Right hindlimb (tissue), 1 donor: ENCODE results near the gene AKR7A2.
A peak's percentile ranks its signal among the peaks of the same experiment; 100 is the strongest.
"Not testable (repeated sequence)": the region's sequence is repeated elsewhere in the genome, so short reads cannot be mapped to it uniquely, and the experiment has no call there.

Source experiments
- DNase-seq: peaks from one replicate; pipeline ENCODE4 v3.0.0-alpha.2; 2018

Gene AKR7A2

GRCh38 chr1:19294638-19295037 is 17.3 kb downstream of the AKR7A2 start:
- DNase-seq = no peak

DNA sequence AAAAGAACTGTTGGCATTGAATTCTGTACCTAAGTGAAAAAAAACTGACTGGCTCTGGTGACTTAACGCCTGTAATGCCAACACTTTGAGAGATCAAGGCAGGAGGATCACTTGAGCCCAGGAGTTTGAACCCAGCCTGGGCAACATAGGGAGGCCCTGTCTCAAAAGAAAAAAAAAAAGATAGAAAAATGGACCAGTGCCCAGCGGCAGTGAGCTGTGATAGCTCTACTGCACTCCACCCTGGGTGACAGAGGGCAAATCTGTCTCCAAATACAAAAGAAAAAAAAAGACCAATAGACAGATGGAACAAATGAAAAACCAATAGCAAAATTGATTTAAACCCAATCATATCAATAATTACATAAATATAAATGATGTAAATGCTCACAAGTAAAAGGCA is 22.7 kb downstream of the AKR7A2 start:
- DNase-seq = no peak

DNA sequence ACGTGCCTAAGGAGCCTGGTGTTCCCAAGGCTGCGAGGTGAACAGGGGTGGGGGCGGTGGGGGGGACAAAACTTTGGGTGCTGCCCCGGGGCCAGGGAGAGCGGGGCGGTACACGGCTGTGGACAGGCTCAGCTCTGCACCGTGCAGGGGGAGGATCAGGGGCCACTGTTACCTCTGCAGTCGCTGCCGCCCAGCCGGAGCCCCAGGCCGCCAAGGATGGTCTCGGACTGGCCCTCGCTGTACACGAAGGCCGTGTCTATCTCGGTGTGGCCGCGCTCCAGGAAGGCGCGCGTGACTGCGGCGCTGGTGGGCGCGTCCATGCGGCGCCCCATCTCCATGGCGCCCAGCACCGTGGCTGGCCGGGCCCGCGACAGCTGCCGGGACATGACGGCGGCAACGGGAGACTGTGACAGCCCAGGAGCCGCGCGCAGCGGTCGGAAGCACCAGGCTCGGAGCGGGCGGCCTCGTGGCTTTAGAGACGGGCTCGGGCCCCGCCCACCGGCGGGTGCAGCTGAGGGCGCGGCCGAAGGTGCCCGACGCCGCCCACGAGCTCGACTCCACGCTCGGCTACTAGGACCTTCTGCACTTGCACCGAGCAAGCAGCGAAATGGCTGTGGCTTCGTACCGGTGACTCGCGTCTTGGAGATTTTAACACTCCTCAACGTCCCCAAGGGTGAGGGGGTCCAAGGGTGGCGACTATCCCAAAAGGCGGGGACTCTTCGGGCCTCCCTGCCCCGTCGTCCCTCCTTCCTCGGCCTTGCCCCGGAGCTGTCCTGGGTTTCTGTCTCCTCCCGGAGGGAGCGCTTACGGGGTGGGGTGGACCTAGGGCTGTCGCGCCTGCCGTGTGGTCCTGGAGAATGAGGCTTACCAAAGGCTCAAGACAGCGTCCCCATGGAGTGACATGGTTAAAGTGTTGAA is 23.4 kb downstream of the AKR7A2 start, which contains the start of gene AKR7A3:
Gene AKR7A3, minus strand, starts transcription at position 447 of the 918 bp plus-strand sequence. Its CDS starts 61 bp downstream, at position 386.
- peak; percentile 39 for DNase-seq

- no peak for DNase-seq
Observed at GRCh38 chr1:19287436-19288185, 24.3 kb downstream of the AKR7A2 start.

GRCh38 chr1:19285807-19286206 is 26.1 kb downstream of the AKR7A2 start:
- not testable (repeated sequence) for DNase-seq

- not testable (repeated sequence) for DNase-seq
Observed at GRCh38 chr1:19285366-19285765, 26.6 kb downstream of the AKR7A2 start.

DNA sequence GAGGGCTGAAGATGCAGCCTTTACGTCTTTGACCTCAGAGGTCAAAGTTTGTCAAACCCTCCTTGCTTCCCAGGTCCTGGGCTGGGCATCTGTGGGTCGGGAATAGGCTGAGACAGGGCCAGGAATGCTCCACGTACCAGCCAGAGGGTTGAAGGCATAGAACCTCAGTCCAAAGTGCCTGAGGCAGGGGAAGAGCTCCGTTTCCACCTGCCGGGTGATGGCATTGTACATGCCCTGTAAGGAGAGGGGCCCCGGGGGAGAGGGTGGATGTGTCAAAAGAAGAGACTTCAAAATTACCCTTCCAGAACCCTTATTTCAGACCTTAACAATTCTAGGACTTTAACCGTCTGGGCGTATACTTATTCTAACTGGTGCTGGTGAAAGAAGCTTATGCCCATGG is 27.1 kb downstream of the AKR7A2 start:
- no peak for DNase-seq

DNA sequence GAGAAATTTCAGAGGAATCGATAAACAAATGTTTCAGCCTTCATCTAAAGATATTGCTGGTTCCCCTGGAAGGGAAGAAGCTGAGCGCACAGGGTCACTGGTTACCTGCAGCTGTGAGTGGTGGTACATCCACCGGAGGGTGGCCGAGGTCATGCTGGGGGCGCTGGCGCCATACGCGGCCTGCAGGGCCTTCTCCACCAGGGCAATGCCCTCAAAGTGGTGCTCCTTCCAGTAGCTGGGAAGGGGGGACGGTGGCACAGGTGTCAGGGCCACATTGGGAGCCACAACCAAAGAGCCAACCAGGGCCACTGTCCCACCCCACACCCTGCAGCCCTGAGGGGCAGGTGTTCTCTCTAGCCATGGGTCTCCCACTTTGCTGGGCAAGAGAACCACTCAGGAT is 28.1 kb downstream of the AKR7A2 start:
- DNase-seq = no peak

GRCh38 chr1:19274636-19275035 is 37.3 kb downstream of the AKR7A2 start:
- DNase-seq = no peak

DNA sequence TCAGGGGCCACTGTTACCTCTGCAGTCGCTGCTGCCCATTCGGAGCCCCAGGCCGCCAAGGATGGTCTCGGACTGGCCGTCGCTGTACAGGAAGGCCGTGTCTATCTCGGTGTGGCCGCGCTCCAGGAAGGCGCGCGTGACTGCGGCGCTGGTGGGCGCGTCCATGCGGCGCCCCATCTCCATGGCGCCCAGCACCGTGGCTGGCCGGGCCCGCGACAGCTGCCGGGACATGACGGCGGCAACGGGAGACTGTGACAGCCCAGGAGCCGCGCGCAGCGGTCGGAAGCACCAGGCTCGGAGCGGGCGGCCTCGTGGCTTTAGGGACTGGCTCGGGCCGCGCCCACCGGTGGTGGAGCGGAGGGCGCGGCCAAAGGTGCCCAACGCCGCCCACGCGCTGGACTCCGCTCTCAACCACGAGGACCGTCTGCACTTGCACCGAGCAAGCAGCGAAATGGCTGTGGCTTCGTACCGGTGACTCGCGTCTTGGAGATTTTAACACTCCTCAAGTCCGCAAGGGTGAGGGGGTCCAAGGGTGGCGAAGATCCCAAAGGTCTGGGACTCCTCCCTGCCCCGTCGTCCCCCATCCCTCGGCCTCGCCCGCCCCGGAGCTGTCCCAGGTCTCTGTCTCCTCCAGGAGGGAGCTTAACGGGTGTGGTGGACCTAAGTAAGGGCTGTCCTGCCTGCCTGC is 38.0 kb downstream of the AKR7A2 start:
- DNase-seq = not testable (repeated sequence)

- DNase-seq = no peak
Observed at GRCh38 chr1:19273106-19273843, 38.7 kb downstream of the AKR7A2 start.

DNA sequence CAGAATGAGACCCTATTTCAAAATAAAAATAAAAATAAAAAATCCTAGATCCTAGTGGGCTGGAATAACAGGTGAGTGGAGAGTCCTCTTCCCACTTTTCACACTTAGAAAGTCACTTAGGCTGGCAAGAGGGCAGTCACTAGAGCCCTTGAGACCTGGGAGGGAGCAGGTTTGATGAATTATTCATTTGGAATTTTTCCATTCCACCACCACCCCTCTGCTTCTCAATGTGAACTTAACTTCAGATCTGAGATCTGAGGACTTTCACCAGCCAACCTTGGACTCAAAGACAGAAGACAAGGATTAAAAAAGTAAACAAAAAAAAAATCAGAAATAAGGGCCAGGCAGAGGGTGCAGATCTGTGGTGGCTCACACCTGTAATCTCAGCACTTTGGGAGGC is 39.9 kb downstream of the AKR7A2 start:
- no peak for DNase-seq

DNA sequence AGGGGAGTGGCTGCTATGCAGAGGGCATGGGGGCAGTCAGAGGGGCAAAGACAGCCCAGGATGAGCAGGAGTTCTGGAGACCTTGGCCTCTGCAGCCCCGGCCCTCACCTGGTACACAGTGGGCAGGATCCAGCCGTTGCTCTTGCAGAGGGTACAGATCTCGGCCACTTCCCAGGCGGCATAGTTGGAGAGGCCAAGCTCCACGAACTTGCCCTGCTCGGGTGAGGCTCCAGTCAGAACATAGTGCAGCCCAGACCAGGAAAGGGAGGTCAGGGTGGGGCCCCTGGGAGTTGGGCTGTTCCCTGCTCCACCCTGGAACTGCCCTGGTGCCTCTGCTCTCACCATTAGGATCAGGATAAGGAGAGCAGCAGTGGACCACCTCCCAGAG is 41.6 kb downstream of the AKR7A2 start:
- not testable (repeated sequence) for DNase-seq

DNA sequence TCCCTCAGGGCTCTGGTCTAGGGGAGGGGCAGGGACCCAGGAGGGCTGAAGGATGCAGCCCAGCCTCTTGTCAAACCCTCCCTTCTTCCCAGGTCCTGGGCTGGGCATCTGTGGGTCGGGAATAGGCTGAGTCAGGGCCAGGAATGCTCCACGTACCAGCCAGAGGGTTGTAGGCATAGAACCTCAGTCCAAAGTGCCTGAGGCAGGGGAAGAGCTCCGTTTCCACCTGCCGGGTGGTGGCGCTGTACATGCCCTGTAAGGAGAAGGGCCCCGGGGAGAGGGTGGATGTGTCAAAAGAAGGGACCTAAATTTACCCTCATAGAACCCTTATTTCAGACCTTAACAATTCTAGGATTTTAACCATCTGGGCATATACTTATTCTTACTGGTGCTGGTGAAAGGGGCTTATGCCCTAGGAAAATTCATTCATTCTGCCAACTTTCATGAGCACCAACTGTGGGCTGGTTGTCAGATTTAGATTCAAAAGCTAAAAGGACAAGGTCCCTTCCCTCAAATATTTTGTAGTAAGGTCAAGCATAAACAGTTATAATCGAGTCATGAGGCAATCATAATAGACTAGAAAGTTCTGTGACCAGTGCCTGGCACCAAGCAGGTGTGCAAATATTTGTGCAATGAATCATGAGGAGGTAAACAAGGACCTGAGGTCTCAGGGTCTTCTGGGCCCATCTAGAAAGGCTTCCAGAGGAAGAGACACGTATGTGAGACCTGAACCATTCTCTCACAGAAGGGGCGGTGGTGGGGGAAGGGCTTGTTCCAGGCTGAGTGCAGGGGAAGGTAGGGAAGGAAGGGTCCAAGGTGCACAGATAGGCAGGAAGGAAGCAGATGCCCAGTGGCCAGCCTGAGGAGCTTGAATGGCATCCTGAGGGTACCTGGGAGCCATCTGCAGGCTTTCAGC is 42.3 kb downstream of the AKR7A2 start:
- not testable (repeated sequence) for DNase-seq

- no peak for DNase-seq
Observed at GRCh38 chr1:19268445-19268844, 43.5 kb downstream of the AKR7A2 start.

GRCh38 chr1:19262744-19263143 is 49.2 kb downstream of the AKR7A2 start:
- no peak for DNase-seq

DNA sequence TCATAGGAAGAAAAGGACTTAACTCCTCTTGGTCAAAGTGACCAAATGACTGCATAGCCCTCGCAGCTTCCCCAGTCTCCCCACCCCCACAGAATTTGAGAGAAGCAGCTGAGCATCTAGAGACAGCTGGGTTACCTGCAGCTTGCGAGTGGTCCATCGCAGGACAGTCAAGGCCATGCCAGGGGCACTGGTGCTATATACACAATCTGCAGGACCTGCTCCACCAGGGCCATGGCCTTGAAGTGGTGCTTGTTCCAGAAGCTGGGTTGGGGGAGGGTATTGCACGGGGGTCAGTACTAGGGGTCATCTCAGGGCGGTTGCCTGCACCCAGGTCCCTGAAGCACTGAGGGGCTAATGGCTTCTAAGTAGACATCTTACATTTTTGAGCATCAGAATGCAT is 49.9 kb downstream of the AKR7A2 start:
- DNase-seq = no peak

GRCh38 chr1:19260211-19261138 is 51.5 kb downstream of the AKR7A2 start:
- DNase-seq = peak; percentile 50

DNA sequence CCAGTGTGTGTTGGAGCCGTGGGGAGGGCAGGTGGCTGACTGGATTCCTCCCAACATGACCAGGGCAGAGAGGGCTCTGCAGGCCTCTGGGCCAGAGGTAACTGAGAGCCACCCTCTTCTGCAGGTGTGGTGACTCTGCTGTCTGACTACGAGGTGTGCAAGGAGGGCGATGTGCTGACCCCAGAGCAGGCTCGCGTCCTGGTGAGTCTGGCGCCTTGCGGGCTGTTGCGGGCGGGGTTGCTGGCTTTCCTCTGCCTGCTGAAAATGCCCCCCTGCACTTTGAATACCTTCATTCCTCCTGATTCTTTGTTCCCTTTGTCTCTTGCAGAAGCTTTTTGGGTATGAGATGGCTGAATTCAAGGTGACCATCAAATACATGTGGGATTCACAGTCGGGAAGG is 53.6 kb downstream of the AKR7A2 start:
- no peak for DNase-seq
